ENCODE data around the gene ANKRD10. TPM values are rescaled to one million over a fixed set of nuclear protein-coding genes. Genes with fewer than 3 reads are reported as not detected.
"Not testable (repeated sequence)": the region's sequence is repeated elsewhere in the genome, so short reads cannot be mapped to it uniquely, and the experiment has no call there.

The ANKRD10 gene
- total RNA-seq, 1 donor from 2014 or later, result 228 TPM

DNA sequence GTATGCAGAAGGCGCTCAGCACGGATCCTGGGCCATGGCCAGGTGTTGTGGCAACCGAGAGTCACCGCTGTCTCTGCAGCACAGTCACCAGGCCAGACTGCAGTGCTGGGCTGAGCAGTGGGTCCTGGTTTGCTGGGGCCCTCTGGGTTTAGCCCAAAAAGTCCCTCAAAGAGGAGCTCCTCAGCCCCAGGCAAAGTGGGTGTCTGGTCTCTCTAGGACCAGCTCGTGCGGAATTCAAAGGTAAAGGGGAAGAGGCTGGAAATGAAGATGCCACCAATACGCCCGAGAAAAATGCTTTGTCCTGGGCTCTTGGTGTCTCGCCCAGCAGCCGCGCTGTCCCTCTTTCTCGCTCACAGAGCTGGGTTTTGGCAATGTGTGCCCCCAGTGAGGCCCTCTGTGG is 38.5 kb upstream of the ANKRD10 start:
- no peak for DNase-seq (ENCODE audit: low spot score, unreplicated experiment)
- H3K4me1 Mint-ChIP-seq (ENCODE audit: low read depth), result peaks cover 4% of the 10 kb centered on the region
- H3K27ac Mint-ChIP-seq, result peak overlapping the region; percentile 24
- H3K9me3 Mint-ChIP-seq (ENCODE audit: low read depth), result peaks cover 7% of the 10 kb centered on the region
- peaks cover 2% of the 10 kb centered on the region for H3K27me3 Mint-ChIP-seq
- H3K4me3 Mint-ChIP-seq (ENCODE audit: low read depth), result no peak overlapping the region
- TF ChIP-seq, protein P1, sequence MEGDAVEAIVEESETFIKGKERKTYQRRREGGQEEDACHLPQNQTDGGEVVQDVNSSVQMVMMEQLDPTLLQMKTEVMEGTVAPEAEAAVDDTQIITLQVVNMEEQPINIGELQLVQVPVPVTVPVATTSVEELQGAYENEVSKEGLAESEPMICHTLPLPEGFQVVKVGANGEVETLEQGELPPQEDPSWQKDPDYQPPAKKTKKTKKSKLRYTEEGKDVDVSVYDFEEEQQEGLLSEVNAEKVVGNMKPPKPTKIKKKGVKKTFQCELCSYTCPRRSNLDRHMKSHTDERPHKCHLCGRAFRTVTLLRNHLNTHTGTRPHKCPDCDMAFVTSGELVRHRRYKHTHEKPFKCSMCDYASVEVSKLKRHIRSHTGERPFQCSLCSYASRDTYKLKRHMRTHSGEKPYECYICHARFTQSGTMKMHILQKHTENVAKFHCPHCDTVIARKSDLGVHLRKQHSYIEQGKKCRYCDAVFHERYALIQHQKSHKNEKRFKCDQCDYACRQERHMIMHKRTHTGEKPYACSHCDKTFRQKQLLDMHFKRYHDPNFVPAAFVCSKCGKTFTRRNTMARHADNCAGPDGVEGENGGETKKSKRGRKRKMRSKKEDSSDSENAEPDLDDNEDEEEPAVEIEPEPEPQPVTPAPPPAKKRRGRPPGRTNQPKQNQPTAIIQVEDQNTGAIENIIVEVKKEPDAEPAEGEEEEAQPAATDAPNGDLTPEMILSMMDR (IDR thresholded peaks at IDR 0.05; ENCODE audit: unreplicated experiment), result no peak
- H3K36me3 Mint-ChIP-seq (ENCODE audit: insufficient read depth), result peaks cover 3% of the 10 kb centered on the region

DNA sequence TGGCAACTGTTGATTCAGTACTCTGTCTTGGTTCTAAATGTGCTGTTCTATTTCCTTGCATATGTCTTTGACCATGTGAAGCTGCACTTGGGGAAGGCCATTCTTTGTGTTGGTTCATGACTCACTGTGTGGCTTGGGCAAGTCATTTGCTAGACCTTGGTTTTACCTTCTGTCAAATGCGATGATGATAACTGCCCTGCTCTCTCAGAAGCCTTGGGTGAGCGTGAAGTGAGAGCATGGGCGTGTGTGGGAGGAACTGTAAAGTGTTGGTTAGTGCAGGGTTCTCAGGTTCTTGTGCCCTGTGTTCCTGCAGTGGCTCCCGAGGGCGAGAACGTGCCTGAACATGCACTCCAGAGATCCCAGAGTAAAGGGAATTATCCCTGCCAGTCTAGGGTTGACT is 37.3 kb upstream of the ANKRD10 start:
- H3K27ac Mint-ChIP-seq; DNase-seq (ENCODE audit: low spot score, unreplicated experiment); H3K27me3 Mint-ChIP-seq; H3K4me3 Mint-ChIP-seq (ENCODE audit: low read depth); H3K4me1 Mint-ChIP-seq (ENCODE audit: low read depth); H3K9me3 Mint-ChIP-seq (ENCODE audit: low read depth); H3K36me3 Mint-ChIP-seq (ENCODE audit: insufficient read depth): not testable (repeated sequence)

DNA sequence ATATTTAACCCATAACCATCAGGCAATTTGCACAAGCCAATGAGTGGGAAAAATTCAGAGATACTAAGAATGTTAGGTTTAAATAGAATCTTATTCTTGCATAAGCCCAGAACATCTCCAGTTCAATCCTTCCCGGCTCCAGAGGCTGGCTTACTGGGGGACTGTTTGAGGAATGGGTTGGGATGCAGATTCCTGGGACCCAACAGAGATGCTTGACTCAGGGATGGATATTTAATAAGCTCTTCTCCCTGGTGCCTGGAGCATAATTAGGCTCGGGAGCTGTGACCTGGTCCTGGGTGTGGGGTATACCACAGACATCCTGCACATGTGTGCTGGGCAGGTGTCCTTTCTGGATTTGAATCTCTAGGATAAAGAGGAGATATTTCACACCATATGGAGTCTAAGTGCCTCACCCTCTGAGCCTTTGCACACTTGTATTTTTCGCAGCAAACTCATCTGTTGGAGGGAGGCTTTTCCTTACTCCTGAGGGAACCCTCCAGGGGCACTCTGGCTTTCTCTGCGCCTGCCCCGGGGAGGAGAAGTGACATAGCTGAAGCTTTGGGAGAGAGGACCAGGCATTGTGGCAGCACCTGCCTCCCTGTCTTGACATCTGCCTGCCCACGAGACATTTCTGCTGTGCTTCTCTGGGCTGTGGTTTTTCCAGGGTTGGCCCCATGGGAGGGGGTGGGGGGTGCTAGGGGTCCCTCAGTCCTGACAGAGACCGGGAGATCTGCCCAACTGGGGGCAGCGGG is 36.1 kb upstream of the ANKRD10 start:
- TF ChIP-seq, protein P1 (IDR thresholded peaks at IDR 0.05; ENCODE audit: unreplicated experiment), result no peak

DNA sequence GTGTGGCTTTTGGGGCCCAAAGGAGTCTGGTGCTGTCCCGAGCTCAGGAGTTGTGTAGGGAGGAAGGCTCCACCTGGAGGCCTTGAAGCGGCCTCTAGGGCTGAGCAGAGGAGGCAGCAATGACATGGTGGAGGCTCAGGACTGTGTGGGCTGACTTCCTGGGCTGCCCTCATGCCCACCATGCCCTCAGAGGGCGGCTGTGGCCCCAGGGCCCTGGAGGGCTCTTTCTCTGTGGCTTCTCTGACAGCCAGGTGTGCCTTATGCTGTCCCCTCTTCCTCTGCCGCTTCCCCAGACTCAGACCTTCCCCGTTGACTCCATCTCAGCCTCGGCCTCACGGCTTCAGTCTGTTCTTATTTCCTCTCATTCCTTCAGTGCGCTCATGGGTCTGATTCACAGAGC is 35.5 kb upstream of the ANKRD10 start:
- Mint-ChIP-seq H3K9me3 (ENCODE audit: low read depth) (no peaks in the 10 kb centered on the region), H3K4me3 (ENCODE audit: low read depth) (no peak overlapping the region), H3K36me3 (ENCODE audit: insufficient read depth) (no peaks in the 10 kb centered on the region), H3K27ac (no peak overlapping the region), H3K27me3 (peaks cover 2% of the 10 kb centered on the region), H3K4me1 (ENCODE audit: low read depth) (no peaks in the 10 kb centered on the region)
- no peak for DNase-seq (ENCODE audit: low spot score, unreplicated experiment)
- TF ChIP-seq, protein P1 (IDR thresholded peaks at IDR 0.05; ENCODE audit: unreplicated experiment), result no peak

More for the DNA sequence above, 36.1 kb upstream of the ANKRD10 start:
- H3K27ac Mint-ChIP-seq, result no peak overlapping the region
- DNase-seq (ENCODE audit: low spot score, unreplicated experiment), result no peak
- peaks cover 2% of the 10 kb centered on the region for H3K27me3 Mint-ChIP-seq
- no peaks in the 10 kb centered on the region for H3K9me3 Mint-ChIP-seq (ENCODE audit: low read depth)
- no peaks in the 10 kb centered on the region for H3K4me1 Mint-ChIP-seq (ENCODE audit: low read depth)
- H3K36me3 Mint-ChIP-seq (ENCODE audit: insufficient read depth), result no peaks in the 10 kb centered on the region
- no peak overlapping the region for H3K4me3 Mint-ChIP-seq (ENCODE audit: low read depth)

DNA sequence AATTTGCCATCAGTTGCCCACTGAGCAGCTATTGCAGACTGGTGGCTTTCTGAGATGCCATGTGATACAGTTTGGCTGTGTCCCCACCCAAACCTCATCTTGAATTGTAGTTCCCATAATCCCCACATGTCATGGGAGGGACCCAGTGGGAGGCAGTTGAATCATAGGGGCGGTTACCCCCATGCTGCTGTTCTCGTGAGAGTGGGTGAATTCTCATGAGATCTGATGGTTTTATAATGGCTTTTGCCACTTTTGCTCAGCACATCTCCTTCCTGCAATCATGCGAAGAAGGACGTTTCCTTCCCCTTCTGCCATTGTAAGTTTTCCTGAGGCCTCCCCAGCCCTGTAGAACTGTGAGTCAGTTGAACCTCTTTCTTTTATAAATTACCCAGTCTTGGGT is 34.8 kb upstream of the ANKRD10 start:
- Mint-ChIP-seq H3K27me3 (peaks cover 2% of the 10 kb centered on the region), H3K27ac (no peak overlapping the region), H3K4me1 (ENCODE audit: low read depth) (no peaks in the 10 kb centered on the region), H3K4me3 (ENCODE audit: low read depth) (no peak overlapping the region), H3K9me3 (ENCODE audit: low read depth) (no peaks in the 10 kb centered on the region), H3K36me3 (ENCODE audit: insufficient read depth) (no peaks in the 10 kb centered on the region)
- no peak for DNase-seq (ENCODE audit: low spot score, unreplicated experiment)
- TF ChIP-seq, protein P1 (IDR thresholded peaks at IDR 0.05; ENCODE audit: unreplicated experiment), result no peak

DNA sequence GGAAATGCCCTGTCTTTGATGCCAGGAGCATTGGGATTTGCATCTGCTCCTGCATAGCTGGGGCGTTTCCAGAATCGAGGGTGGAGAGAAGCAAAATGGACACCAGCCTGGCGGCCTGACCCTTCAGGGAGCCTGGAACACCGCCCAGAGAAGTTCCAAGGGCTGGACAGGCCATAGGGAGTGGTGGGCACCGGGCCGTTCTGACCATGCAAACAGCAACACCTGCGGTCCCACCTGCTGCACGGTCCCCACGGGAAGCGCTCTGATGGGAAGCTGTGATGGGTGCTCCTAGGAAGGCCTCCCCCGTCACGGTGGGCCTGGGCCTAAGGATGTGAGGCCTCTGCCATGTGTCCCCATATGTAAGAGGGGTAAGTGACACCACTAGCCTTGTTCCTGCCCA is 34.2 kb upstream of the ANKRD10 start:
- H3K4me1 Mint-ChIP-seq (ENCODE audit: low read depth), result no peaks in the 10 kb centered on the region
- H3K27ac Mint-ChIP-seq, result no peak overlapping the region
- H3K4me3 Mint-ChIP-seq (ENCODE audit: low read depth), result no peak overlapping the region
- H3K36me3 Mint-ChIP-seq (ENCODE audit: insufficient read depth), result no peaks in the 10 kb centered on the region
- peaks cover 2% of the 10 kb centered on the region for H3K27me3 Mint-ChIP-seq
- H3K9me3 Mint-ChIP-seq (ENCODE audit: low read depth), result no peaks in the 10 kb centered on the region
- TF ChIP-seq, protein P1 (IDR thresholded peaks at IDR 0.05; ENCODE audit: unreplicated experiment), result no peak
- no peak for DNase-seq (ENCODE audit: low spot score, unreplicated experiment)

DNA sequence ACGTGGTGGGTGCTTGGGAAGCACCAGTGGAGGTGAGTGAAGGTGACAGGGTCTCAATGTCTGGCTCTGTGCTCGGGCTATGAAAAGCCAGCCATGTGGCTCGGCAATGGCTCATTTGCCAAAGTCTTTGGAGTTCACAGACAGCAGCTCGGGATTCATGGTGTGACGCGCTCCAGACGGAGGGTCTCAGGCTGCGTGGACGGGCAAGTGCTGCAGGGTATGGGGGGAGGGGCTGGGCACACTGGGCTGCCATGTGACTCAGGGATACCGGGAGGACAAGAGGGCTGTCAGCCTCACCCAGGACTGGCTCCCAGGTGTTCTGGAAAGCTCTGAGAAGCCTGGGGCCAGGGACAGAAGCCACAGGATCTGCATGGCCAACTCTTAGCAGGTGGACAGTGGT is 32.5 kb upstream of the ANKRD10 start:
- H3K27ac Mint-ChIP-seq; H3K36me3 Mint-ChIP-seq (ENCODE audit: insufficient read depth); DNase-seq (ENCODE audit: low spot score, unreplicated experiment); H3K27me3 Mint-ChIP-seq; H3K4me3 Mint-ChIP-seq (ENCODE audit: low read depth); H3K9me3 Mint-ChIP-seq (ENCODE audit: low read depth); H3K4me1 Mint-ChIP-seq (ENCODE audit: low read depth): not testable (repeated sequence)
